ENCODE measurements around the gene ZNF805.
"Not testable (repeated sequence)": the region's sequence is repeated elsewhere in the genome, so short reads cannot be mapped to it uniquely, and the experiment has no call there.

Gene ZNF805

DNA sequence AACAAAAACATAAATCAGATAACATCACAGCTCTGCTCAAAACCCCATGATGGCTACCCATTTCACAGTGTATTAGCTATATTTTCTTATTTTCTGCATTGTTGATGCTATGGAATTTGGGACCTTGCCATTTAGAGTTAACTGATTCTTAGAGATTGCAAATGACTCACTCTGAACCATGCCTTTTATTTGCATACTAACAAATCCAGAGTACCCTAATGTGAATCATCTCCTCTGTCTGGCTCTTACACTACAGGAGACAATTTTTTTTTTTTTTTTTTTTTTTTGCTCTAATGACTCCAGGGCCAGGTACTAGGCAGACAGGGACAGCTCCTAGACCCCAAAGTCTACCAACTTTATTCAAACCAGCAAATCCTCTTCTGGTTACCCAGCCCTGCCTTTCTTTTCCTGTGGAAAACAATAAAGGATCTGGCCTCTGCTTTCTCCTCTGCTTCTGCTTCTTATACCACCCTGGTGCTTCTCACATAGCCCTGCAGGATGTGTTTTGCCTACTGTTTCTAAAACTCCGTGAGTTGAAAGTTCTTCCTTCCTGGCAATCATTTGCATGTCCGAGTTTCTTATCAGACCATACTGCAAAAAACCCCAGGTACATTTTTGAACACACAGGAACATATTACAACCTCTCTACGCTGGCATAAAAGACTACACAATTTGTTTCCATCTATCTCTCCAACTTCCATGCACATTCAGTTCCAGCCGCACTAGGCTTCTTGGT is 29.3 kb downstream of the ZNF805 start:
- DNase-seq, result no peak

DNA sequence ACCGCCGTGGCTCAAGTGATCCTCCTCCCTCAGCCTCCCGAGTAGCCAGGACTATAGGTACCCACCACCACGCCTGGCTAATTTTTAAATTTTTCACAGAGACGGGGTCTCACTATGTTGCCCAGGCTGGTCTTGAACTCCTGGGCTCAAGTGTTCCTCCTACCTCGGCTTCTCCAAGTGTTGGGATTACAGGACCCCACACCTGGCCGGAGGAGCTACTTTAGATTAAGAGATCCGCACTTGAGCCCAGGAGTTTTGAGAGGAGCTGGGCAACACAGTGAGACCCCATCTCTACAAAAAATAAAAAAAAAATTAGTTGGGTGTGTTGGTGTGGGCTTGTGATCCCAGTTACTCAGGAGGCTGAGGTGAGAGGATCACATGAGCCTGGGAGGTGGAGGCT is 30.8 kb downstream of the ZNF805 start:
- DNase-seq, result no peak

DNA sequence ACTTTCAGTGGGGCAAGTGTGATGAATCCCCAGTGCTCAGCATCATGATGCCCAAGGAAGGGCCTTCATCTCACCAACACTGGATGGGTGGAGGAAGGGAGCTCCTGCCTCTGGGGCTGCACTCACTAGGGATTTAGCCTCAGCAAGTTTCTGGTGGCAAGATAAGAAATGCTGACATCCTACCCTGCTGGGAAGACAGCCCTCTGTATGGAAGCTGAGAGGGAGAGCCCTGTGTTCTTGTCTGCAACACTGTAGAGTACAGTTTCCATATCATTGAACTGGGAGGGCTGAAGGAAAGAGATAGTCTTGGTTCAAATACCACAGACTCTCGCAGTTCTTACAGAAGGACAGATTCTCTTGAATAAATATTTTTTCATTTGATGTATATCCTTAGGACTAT is 32.6 kb downstream of the ZNF805 start:
- no peak for DNase-seq

DNA sequence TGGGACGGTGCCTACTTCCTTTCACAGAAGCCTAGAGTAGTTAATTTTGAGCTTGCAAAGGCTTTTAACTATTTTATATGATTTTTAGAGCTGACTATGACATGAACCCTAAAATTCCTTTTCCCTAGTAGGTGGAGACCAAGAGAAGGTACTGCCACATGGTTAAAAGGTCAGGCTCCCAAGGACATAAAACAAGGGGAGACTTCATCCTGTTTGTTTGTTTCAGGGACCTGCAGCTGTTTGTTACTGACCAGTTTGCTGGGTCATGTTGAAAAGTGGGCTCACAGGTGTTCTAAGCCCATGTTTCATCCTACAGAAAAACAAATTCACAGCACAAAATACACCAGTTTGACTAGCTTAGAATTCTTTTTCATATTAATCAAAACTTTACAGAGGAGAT is 36.0 kb downstream of the ZNF805 start:
- no peak for DNase-seq

DNA sequence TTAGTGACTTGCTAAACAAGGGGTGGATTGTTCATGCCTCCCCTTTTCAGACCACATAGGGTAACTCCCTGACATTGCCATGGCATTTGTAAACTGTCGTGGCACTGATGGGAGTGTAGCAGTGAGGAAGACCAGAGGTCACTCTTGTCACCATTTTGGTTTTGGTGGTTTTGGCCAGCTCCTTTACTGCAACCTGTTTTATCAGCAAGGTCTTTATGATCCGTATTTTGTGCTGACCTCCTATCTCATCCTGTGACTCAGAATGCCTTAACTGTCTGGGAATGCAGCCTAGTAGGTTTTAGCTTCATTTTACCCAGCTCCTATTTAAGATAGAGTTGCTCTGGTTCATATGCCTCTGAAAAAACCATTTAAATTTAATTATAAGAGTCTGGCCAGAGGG is 38.0 kb downstream of the ZNF805 start:
- DNase-seq, result not testable (repeated sequence)

DNA sequence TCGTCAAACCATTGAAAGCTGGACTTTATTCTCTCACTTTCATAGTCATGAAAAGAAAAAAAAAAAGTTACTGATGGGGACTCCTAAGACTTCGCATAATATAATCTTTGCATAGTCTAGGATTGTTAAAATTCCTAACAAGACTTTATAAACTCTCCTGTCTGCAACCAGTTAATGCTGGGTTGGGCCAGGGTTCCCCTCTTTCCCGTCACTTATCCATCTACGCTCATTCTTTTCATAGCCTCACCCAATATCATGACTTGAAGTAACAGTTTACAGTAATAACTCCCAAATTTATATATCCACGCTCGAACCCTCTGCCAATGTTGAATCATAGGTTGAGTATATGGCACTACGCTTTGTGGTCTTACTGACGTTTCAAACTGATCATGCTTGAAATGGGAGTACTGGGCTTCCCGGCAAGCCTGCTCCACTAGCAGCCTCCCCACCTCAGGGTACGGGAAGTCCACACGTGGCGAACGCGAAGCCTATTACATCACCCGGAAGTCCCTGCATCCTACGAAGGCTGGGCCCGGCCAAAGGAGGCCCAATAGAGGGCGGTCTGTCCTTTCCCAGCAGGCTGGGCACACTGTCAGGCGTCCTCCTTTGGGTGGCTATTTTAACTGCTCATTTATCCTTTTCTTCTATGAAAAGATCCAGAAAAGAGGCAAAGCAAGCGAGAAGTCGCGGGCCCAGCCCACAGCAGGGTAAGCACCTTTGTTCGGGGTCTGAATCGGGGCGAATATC is 39.2 kb downstream of the ZNF805 start:
- DNase-seq, result peak; percentile 91 to 96 (median 96)

DNA sequence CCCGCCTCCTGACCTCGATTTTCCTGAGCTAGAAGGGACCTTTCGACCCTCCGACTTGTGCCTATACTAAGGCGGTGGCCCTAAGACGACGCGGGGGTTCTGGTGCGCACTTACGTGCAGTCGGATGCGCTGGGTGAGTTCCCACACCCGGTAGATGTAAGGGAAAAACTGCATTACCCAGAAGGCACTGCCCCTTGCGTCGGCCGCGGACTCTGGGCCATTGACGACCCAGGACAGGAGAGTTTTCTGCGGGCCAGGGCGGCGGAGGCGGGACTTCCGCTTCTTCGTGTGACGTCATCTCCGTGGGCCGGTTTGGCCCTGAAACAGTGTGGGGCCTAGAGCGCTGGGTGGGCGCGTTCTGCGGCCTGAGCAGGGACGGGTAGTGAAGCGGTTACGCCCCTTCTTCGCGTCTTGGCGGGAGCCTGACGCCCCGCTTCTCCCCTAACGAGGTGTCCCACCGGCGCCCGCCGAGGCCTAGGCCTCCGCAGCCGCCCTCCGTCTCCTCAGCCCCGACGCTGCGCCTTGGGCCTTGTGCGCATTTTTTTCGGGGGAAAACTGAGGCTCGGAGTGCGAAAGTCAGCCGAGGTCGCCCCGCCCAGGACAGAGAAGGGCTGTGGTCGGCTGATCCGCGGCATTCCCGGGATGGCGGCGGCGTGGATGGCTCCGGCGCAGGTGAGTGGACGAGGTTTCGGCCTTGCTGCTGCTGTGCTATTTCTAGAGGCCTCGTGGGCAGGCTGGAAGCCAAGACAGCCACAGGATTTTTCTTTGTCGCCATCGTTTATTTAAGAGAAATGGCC is 39.9 kb downstream of the ZNF805 start, which contains the start of gene ZNF460:
ZNF460 (plus strand) TSS at position 321 of the 797 bp plus-strand sequence; CDS start at position 643, 322 bp downstream.
- peak; percentile 99 for DNase-seq

DNA sequence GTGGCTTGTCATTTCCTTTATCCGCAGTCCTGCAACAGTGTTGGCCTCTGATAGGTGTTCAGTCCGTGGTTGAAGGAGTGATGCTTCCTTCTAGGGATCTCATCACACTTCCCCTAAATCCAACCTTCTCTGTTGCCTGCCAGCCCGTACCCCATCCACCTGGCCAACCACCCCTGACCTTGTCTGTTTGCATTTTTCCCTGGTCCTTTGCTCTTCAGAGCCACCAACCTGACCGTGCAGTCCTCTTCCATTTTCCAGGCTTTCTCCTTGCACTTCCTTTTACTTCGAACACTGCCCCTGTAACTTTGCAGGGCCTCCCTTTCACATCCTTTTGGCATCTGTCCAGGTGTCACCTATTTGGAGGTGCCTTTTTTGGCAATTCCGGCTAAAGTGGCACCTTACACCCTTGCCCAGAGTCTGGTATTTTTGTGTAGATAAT is 40.5 kb downstream of the ZNF805 start:
- DNase-seq, result peak; percentile 33 to 50 (median 35)

DNA sequence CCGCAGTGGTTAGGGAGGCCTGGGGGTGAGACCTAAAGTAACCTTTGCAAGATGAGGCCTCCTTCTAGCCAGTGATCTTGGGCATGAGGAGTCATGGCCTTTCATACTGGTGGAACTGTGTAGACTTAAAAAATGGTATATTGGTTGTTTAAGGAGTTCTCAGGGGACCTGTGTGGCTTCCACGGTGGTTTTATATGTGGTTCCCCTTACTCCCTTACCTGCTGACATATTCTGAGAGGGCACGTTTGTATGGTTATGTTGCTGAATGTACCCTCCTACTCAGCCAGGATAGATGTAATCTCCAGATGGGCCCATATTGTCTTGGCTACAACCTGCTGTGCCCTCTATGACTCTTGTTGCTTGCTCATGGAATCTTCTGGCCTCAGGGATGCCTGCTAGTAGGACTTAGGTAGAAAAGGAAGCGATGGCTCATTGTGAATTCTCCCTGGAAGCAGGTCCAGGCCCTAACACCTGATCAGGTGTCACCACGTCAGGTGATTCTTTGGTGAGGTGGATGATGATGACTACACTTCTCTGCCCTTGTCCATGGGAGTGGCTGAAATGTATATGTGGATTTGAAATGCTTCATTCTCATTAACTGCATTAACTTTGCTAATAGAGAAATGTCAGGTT is 41.7 kb downstream of the ZNF805 start:
- DNase-seq, result no peak

DNA sequence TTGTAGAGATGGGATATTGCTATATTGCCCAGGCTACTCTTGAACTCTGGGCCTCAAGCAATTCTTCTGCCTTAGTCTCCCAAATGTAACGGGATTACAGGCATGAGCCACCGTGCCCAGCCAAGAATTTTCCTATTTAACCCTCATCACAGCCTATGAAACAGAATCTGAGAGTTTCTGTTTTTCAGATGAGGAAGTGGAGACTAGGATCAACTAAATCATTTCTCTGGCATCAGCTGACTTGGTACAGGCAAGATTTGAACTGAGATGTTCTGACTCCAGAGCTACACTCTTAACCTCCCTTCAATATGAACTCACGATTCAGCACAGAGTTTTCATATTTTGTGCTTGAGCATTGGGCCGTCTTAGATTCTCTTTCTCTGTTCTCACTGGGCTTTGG is 47.9 kb downstream of the ZNF805 start:
- DNase-seq, result peak in 1 of 4 experiments; percentile 8

DNA sequence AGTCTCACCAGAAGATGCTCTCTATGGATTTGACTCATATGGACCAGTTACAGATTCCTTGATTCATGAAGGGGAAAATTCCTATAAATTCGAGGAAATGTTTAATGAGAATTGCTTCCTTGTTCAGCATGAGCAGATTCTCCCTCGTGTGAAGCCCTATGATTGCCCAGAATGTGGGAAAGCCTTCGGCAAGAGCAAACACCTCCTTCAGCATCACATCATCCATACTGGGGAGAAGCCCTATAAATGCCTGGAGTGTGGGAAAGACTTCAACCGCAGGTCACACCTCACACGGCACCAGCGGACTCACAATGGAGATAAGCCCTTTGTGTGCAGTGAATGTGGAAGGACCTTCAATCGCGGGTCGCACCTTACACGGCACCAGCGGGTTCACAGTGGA is 50.5 kb downstream of the ZNF805 start:
- no peak for DNase-seq

DNA sequence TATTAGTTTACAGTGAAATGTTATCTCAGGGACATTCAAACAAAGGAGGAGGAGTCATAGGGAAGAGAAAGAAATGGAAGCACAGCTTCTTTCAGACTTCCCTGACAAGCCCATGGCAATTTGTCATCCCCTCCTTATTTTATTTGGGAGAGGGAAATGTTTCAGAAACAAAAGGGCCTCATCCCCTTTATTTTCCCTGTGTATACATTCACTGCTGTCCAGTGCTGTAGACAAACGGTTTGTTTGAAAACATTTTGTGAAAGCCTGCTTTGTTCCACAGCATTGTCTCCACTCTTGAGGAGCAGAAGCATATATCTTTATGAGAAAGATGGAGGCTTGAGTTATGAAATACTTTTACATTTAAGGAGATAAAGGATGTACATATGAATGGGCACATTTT is 52.1 kb downstream of the ZNF805 start:
- DNase-seq, result no peak

DNA sequence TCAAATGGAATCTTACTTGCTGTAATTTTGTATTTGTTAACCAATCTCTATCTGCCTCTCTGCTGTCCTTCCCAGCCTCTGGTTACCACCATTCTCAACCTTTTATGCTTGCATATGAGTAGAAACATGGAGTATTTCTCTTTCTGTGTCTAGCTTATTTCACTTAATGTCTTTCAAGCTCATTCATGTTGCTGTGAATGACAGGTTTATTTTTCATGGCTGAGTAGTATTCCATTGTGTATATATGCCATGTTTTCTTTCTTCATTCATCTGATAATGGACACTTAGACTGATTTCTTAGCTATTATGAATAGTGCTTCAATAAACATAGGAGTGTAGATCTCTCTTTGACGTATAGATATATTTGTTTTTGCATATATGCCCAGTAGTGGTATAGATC is 53.3 kb downstream of the ZNF805 start:
- no peak for DNase-seq

DNA sequence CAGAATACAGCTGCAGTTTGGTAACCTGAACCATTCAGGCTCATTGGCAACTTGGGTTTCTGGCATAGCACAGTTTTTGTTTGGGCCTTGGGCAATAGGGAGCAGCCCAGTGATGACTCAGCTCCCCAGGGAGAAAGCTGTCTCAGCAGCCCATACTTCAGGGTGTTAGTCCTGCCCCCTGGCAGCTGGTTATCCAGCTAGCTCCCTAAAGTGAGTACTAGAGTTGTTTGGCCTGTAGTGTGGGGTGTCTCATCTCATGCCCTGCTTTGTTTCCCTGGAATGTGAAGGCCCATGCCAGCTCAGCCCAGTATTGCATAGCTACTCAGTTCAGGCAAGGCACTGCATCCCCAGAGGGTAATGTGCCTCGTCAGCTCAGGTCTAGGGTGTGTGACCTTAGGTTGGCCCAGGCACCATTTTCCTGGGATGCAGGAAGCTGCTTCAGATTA is 61.6 kb downstream of the ZNF805 start:
- DNase-seq, result peak in 3 of 4 experiments; percentile 20 to 25 (median 22)

DNA sequence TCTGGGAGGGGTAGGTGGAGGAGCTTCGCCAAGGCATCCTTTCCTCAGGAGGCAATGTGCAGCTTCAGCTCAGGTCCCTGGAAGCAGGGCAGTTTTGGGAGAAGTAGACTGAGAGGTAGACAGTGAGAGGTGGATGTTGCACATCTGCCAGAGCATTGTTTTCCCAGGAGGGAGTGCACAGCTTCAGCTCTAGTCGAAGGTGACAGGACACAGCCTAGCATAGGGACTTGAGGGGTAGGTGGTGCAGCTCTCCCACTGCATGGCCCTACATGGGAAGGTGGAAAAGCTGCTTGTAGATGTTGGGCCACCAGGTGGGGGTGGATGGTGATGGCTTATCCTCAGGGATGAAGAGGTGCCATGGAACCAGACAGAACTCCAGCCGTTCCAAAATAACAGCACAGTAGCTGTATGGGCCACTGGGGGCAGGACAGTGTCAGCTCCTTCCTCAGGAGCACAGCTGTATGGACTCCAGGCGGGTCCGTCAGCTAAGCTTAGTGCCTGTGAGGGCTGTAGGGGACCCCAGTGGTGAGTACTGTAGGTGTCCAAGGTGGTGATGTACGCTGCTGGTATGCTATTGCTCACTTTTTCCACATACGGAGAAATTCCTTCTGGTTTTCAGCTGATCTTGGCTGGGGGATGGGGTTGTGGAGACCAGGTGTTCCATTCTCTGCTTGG is 62.4 kb downstream of the ZNF805 start:
- no peak for DNase-seq
